ENCODE data around the gene KCNT1.

The KCNT1 gene

DNA sequence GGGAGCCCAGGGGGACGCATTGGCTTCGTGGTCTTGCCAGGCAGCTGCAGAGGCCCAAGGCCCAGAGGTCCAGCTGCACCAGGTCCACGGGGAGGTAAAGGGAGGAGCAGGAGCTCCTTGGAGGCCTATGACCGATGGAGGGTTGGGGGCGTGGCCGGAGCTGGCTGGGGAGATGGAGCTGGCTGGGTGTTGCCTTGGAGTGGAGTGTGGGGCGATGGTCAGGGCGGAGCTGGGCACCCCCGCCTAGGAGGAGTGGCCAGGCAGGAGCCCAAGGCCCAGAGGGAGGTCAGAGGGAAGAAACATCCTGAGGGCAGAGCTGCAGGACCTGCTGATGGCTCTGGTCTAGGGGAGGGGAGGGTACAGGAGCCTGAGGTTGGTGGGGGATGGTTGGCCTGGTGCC lies 44.6 kb downstream of the KCNT1 start:
- no peak for DNase-seq (ENCODE audit: low spot score)

DNA sequence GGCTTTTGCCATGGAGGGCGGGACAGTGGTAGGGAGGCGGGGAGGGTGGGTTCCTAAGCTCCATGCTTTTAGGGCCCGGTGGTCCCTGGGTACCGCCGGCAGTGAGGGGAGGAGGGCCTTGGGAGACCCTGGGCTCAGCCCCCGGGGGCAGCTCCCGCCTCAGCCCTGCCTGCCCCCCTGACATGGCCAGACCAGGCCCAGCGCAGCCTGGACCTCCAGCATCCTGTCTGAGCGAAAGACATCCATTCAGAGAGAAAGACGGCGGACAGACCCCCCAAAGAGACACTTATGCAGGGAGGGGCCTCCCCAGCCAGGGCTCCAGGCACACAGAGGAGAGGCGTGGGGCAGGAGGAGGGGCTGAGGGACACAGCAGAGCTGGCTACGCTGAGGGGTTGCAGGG lies 45.3 kb downstream of the KCNT1 start:
- DNase-seq (ENCODE audit: low spot score), result no peak

DNA sequence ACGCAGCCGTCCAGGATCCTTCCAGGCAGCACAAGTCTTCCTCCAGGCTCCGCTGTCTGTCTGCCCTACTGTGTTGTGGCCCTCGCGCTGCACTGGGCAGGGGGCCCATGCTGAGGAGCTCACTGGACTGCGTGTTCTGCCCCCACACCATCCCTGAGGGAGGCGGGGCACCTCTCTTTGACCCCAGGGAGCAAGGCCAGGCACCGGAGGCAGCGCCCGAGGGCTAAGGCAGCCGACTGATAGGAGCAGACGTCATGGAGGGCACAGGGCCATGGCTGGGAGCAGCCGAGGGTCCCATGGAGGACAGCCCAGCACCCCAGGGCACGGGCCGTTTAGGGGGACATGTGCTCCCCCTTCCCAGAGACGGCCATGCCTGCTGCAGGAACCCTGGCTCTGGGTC lies 46.7 kb downstream of the KCNT1 start:
- no peak for DNase-seq (ENCODE audit: low spot score)

DNA sequence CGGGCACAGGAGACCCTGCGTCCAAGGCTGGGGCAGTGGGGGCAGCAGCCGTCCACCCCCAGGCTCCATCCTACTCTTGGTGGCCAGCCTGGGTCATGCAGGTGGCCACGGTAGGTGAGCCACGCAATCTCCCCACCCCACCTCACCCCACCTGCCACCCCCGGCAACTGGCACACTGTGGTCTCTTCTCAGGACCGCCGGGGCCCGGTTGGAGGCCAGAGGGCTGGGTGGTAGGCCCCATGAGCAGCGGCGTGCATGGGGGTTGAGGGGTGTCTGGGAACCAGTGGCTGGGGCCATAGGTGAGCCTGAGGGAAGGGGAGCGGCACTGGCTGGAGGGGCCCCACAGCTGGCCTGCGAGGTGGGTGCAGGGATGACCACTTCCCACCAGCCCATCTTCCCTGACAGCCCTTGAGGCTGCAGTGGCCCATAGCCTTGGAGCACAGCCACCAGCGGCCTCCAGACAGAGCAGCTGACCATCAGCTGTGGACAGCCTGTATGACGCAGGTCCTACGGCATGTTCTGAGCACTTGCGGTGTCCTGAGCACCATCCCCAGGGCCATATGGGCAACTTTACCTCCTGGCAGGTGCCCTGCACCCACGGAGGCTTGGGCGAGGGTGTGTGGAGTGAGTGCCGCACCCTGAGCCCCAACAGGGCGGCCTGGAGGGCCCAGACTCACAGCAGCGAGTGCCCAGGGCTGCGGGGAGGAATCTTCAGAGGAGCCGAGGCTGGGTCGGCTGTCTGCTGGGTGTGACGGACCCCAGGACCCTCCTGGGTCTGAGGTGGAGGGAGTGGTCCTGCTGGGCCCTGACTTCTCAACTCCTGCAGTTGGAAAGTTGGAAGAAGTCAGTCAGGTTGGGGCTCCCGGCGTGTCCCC lies 47.4 kb downstream of the KCNT1 start:
- no peak for DNase-seq (ENCODE audit: low spot score)

DNA sequence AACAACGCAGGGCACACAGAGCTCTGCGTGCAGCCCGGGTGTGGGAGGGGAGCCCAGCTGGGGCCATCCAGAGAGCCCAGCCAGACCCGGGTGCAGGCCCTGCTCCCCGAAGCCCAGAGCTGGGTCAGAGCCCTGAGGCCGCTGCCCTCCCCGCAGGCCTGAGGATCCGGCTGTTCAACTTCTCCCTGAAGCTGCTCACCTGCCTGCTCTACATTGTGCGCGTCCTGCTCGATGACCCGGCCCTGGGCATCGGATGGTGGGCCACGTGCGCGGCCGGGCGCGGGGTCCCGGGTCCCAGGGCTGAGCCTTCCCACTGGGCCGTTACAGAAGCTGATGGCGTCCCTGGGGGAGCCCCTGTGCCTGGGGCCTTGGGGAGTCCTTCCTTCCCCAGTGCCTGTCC lies 48.8 kb downstream of the KCNT1 start:
- no peak for DNase-seq (ENCODE audit: low spot score)

DNA sequence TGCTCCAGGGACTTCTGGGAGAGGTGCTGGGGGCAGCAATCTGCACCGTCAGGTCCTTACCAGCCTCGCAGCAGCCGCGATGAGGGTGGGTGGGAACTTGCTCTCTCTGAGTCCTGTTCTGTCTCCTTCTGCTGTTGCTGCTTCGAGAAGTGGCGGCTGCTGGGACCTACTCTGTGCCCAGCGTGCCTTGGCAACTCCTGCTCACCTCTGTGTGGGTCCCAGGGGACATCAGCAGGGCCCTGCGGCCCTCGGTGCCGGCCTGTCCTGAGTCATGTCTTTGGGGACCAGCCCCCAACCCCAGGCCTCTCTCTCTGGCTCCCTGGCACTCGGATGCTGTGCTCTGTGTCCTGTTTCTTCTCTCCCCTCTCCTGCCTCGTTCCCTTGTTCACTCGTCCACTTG lies 49.5 kb downstream of the KCNT1 start:
- DNase-seq (ENCODE audit: low spot score), result no peak

DNA sequence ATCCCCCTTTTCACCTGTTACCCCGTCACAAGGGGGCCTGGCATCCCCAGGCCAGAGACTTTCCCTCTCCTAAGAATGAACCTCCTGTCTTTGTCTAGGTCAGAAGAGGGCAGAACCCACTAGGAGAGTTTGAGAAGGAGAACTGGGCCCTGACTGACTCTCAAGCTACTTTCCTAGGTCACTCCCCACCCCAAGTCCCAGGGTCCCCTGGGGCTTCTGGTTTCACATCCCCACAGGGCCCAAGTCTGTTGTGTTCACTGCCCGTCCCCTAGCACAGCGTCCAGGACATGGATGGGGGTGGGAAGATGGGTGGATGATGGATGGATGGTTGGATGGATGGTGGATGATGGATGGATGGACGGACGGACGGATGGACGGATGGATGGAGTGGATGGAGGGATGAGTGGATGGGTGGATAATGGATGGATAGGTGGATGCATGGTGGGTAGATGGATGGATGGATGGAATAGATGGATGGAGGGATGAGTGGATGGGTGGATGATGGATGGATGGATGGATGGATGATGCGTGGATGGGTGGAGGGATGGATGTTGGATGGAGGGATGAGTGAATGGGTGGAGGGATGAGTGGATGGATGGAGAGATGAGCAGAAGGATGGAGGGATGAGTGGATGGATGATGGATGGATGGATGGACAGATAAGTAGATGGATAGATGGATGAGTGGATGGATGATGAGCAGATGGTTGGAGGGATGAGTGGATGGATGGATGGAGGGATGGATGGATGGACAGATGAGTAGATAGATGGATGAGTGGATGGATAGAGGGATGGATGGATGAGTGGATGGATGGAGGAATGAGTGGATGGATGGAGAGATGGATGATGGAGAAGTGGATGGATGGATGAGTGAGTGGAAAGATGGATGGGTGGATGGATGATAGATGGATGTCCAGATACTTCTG lies 50.6 kb downstream of the KCNT1 start:
- no peak for DNase-seq (ENCODE audit: low spot score)

DNA sequence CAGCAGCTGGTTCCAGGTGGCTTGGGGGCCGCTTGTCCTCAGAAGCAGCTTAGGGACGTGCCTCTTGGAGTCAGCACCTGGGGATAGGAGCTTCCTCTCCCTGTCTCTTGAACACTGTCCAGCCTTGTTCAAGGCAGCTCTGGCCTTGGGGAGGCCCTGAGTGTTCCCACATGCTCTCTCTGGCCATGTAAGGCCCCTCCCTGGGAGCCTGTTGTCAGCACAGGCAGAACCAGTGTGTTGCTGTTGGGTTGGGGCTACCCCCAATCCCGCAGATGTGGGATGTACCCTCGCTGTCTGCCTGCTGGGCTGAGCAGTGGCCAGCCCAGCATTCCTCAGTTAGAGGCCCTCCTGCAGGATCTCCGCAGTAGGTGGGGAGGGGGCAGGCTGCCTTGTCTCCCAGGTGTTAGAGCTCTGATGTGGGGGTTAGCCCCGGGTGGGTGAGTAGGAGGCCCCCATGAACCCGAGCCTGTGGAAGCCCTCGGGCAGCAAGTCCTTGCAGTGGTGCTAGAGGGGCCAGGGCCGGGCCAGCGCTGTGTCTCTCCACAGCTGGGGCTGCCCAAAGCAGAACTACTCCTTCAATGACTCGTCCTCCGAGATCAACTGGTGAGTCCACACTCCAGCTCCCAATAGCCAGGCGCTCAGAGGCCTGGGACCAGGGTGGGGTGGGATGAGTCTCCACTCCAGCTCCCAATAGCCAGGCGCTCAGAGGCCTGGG lies 51.6 kb downstream of the KCNT1 start:
- DNase-seq (ENCODE audit: low spot score), result no peak

DNA sequence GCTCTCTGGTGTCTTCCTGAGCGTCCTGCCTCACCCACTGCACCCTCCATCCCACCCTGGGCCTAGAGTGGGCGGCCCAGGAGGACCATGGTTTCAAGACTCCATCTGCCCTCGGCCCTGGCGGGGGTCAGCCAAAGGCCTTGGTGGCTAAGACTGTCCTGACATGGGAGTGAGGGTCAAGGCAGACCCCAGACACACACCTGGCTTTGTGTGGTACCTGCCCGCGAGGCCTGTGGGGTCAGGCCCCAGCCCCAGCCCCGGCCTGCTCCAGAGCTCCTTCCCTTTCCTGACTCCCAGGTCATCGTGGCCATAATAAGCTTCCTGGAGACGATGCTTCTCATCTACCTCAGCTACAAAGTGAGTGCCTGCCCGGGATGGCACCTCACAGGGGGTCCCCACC lies 54.6 kb downstream of the KCNT1 start:
- DNase-seq (ENCODE audit: low spot score), result no peak

DNA sequence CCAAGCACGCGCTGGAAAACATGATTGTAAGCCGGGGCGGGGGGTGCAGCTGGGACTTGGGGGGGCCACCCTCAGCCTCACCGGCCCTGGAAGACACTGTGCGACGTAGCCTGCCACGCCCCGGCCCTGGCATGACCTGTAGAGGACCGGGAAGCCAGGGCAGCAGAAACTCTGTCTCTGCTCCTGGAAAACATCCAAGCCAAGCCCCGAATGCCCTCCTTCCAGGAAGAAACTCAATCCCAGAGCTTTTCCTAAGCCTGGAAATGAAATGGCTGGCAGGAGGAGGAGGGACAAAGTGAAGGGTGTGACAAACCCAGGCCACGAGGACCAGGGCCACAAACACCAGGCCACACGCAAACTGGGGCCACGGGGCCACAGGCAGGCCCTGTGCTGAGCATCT lies 55.4 kb downstream of the KCNT1 start:
- DNase-seq (ENCODE audit: low spot score), result no peak

DNA sequence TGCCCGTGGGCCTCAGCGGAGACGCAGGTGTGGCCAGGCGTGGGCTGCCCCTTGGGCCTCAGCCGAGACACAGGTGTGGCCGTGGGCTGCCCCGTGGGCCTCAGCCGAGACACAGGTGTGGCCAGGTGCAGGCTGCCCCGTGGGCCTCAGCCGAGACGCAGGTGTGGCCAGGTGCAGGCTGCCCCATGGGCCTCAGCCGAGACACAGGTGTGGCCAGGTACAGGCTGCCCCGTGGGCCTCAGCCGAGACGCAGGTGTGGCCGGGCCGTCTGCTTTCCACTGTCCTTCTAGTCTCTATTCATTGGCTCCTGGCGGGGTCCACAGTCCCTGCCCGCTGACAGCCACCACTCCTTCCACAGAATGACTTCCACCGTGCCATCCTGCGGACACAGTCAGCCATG lies 56.1 kb downstream of the KCNT1 start:
- DNase-seq (ENCODE audit: low spot score), result no peak

DNA sequence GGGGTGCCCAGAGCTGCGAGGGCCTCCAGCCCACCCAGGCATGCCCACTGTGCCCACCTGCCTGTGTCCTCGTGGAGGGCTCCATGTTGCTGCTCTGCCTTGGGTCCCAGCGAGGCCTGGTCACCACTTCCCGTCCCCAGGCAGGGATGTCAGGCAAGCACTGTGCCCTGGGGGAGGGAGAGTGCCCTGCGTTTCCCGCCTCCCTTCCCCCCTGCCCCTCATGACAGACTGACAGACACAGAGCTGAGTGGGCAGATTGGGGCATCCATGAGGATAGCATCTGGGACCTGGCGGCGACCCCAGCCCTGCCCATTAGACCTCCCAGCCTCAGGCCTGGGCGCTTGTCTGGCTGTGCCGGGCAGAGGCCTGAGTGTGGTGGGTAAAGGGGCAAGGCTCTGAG lies 56.9 kb downstream of the KCNT1 start:
- no peak for DNase-seq (ENCODE audit: low spot score)

DNA sequence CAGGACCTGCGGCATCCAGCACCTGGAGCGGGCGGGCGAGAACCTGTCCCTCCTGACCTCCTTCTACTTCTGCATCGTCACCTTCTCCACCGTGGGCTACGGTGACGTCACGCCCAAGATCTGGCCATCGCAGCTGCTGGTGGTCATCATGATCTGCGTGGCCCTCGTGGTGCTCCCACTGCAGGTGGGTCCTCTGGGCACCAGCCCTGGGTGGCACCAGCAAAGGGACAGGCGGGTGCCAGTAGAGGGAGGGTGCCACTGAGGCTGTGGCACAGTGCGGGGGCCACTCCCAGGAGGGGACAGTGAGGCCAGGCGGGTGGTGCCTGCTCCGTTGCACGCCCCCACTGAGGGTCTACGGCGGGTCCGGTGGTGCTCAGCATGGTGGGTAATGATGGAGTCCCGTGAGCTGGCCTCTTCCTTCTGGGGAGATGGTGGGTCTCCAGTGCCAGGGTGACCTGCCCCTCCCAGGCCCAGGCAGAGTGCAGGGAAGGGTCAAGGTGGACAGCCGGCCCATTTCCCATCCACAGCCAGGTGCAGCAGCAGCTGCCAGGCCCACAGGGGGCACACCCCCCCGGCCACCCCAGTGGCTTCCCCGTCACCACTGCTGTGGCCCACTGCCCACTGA lies 57.8 kb downstream of the KCNT1 start:
- no peak for DNase-seq (ENCODE audit: low spot score)

DNA sequence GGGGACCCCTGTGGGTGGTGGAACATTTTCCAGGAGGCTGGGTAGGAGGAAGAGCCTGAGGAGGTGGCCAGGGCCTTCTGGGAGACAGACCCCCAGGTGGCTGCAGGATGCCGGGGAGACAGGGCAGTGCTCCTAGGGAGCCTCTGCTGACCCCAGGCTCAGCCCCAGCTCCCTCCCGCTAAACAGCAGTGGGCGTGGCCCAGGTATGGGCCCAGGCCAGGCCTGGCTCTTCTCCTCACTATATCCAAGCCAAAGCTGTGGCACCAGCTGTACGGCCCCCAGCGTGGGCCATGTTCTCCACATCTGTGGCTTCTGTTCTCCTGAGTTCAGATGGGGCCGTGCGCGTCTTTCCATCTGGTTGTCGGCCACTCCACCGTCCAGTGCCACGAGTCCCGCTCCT lies 58.5 kb downstream of the KCNT1 start:
- DNase-seq (ENCODE audit: low spot score), result no peak

DNA sequence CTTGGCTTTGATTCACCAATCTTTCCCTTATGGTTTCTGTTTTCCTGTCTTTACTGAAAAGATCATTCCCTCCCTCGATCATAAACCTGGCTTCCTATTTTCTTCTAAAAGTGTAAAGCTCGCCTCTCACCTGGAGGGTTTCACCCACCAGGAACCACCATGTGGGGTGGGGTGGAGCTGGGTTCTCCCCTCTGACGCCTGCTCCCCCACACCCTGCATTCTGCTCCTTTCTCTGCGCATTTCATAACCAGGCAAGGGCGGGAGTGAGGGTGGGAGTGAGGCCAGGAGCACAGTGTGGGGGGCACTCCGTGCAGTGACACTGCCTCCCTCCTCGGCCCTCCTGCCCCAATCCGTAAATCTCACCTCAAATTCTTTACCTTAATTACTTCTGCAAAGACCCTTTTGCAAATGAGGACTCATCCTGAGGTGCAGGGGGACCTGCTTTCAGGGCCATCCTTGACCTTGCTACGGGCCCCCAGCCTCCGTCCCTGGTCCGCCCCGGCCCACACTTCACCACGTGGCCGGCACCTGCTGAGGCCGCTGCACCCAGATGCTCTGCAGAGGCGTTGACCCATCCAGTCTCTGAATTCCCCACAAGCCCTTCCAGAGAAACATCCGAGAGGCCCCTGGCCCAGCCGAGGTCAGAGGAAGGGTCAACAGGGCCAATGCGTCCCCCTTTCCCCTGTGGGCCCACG lies 59.3 kb downstream of the KCNT1 start:
- DNase-seq (ENCODE audit: low spot score), result no peak

DNA sequence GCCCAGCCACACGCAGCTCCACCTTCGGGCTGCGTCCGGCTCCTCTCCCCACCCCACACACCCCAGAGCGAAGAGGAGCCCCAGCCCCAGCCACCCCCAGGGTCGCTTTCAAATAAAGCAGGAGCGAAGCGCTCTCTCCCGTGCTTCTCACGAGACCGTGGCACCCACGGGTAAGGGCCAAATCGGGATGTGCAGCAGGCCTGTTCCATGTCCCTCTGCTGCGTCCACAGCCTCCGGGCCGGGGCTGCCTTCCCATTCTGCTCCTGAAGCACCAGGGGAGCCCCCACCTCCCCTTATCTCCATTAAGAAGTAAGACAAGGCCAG lies 59.8 kb downstream of the KCNT1 start:
- DNase-seq (ENCODE audit: low spot score), result no peak

DNA sequence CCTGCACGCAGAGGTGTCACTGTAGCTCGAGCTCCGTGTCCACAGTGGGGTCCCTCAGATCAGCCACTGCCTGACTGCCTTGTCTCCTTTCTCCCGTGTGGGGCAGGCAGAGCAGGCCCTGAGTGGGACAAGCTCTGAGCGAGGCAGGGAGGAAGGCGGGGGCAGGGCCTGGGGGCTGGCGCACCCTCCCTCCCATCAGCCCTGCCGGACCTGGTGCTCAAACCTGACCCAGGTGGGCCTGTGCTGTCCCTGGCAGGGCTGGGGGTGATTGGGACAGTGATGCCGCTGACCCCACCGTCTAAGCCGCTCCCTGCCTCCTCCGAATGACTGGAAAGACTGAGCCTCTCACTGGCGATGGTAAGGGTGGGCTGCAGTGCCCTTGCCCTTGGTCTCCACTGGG lies 60.9 kb downstream of the KCNT1 start:
- DNase-seq (ENCODE audit: low spot score), result no peak

DNA sequence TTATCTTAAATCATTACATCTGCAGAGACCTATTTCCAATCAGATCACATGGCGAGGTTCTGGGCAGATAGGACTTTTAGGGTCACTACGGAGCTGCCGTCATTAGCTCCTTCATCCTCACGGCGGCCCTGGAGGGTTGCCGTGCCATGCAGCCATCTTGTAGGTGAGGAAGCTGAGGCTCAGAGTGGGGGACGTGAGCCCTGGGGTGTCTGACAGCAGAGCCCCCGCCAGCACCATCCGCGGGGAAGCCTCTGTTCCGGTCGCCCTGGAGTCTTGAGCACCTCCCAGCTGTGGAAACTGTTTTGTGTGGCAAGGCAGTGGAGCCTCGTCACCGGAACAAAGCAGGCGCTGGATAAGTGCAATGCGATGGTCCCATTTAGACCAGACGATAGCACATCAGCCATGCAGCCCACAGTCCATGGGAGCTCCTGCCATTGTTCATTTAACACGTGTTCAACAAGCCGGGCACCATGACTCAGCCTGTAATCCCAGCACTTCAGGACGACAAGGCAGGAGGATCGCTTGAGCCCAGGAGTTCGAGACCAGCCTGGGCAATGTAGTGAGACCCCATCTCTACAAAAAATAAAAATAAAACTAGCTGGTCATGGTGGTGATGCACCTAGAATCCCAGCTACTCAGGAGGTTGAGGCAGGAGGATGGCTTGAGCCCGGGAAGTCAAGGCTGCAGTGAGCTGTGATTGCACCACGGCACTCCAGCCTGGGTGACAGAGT lies 61.9 kb downstream of the KCNT1 start:
- no peak for DNase-seq (ENCODE audit: low spot score)

DNA sequence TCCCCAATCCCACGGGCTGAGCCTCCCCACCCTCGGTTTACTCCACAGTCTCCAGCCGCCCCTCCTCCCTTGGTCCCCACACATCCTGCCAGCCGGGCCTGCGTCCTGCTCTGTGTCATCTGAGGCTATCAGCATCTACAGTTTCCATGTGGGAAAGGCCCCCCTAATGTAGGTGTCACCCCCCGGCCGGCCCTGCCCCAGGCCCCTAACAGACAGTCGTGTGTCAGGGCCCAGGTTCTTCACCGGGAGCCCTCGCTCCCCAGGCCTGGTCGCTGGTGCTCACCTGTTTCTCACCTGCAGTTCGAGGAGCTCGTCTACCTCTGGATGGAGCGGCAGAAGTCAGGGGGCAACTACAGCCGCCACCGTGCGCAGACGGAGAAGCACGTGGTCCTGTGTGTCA lies 62.7 kb downstream of the KCNT1 start:
- DNase-seq (ENCODE audit: low spot score), result no peak

DNA sequence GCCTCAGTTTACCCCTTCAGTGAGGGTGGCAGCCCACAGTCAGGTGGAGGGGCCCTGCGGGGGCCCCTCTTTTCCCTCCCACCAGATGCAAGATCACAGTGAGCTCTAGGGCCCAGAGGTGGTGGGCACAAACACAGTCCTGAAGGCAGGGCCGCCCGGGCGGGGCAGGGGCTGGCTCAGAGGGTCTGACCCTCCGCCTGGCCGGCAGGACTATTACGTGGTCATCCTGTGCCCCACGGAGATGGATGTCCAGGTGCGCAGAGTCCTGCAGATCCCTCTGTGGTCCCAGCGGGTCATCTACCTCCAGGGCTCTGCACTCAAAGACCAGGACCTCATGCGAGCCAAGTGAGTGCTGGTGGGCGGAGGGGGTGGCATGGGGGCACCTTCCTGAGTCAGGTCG lies 63.4 kb downstream of the KCNT1 start:
- DNase-seq (ENCODE audit: low spot score), result no peak

DNA sequence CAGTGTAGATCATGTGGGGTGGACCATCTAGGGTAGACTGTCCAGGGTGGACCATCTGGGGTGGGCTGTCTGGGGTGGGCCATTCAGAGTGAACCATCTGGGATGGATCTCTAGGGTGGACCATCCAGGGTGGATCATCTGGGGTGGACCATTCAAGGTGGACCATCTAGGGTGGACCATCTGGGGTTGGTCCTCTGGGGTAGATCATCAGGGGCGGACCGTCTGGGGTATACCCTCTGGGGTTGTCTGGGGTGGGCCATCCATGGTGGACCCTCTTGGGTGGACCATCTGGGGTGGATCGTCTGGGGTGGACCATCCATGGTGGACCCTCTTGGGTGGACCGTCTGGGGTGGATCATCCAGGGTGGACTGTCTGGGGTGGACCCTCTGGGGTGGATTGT lies 64.3 kb downstream of the KCNT1 start:
- no peak for DNase-seq (ENCODE audit: low spot score)

Measured in activated CD4-positive, alpha-beta T cell treated with anti-CD3 and anti-CD28 coated beads, Interleukin-2, Interleukin-4, amounts not matched to agents 100 ng/mL and 50 ng/mL, durations not matched to agents 16 hours and 8 hours (primary cell).